Measurements from ENCODE around the gene MGAT3.
A peak's percentile ranks its signal among the peaks of the same experiment; 100 is the strongest.
"Not testable (repeated sequence)": the region's sequence is repeated elsewhere in the genome, so short reads cannot be mapped to it uniquely, and the experiment has no call there.

MGAT3 gene

GRCh38 chr22:39494471-39495120, 37.8 kb downstream of the MGAT3 start:
- DNase-seq: no peak

- peak in 3 of 4 experiments; percentile 22 to 44 (median 26) for DNase-seq
Measured at GRCh38 chr22:39496131-39496838, 39.5 kb downstream of the MGAT3 start.

- no peak for DNase-seq
Measured at GRCh38 chr22:39497429-39497828, 40.6 kb downstream of the MGAT3 start.

- no peak for DNase-seq
Measured at GRCh38 chr22:39498368-39498767, 41.6 kb downstream of the MGAT3 start.

GRCh38 chr22:39498802-39499201, 42.0 kb downstream of the MGAT3 start:
- DNase-seq: no peak

- no peak for DNase-seq
Measured at GRCh38 chr22:39500101-39500500, 43.3 kb downstream of the MGAT3 start.

- no peak for DNase-seq
Measured at GRCh38 chr22:39501644-39502108, 44.9 kb downstream of the MGAT3 start.

- DNase-seq: peak; percentile 77 to 91 (median 83)
Measured at GRCh38 chr22:39502109-39502788, 45.4 kb downstream of the MGAT3 start, which contains the start of gene MIEF1. TSS of gene MIEF1 (plus strand) at chr22:39502290. CDS start at chr22:39511295, 9,005 bp downstream.

- DNase-seq: no peak
Measured at GRCh38 chr22:39502789-39503409, 46.1 kb downstream of the MGAT3 start.

- DNase-seq: no peak
Measured at GRCh38 chr22:39503630-39504029, 46.8 kb downstream of the MGAT3 start.

- DNase-seq: no peak
Measured at GRCh38 chr22:39504071-39504470, 47.3 kb downstream of the MGAT3 start.

- DNase-seq: not testable (repeated sequence)
Measured at GRCh38 chr22:39507021-39507420, 50.2 kb downstream of the MGAT3 start.

- DNase-seq: no peak
Measured at GRCh38 chr22:39508393-39508792, 51.6 kb downstream of the MGAT3 start.

- DNase-seq: no peak
Measured at GRCh38 chr22:39510529-39511149, 53.8 kb downstream of the MGAT3 start.

GRCh38 chr22:39511226-39511625, 54.4 kb downstream of the MGAT3 start:
- no peak for DNase-seq

GRCh38 chr22:39512026-39512425, 55.2 kb downstream of the MGAT3 start:
- DNase-seq: no peak

GRCh38 chr22:39513791-39514190, 57.0 kb downstream of the MGAT3 start:
- no peak for DNase-seq

- no peak for DNase-seq
Measured at GRCh38 chr22:39514373-39514973, 57.7 kb downstream of the MGAT3 start.

GRCh38 chr22:39515266-39516050, 58.6 kb downstream of the MGAT3 start:
- DNase-seq: no peak

- DNase-seq: no peak
Measured at GRCh38 chr22:39517470-39517869, 60.7 kb downstream of the MGAT3 start.

GRCh38 chr22:39518144-39518786, 61.5 kb downstream of the MGAT3 start:
- DNase-seq: no peak
